Erythroblast (primary cell): ENCODE measurements around the gene MT1B.

Experiments
- GATA1 ChIP-seq: IDR thresholded peaks from 2 replicates; pipeline ENCODE4 v1.6.1; 2011; ENCODE audit warnings: low read depth, mild to moderate bottlenecking, control low read depth, low read length, moderate library complexity
- POLR2A ChIP-seq: IDR thresholded peaks from 2 replicates; pipeline ENCODE4 v1.6.1; 2011; ENCODE audit warnings: mild to moderate bottlenecking, low read length

DNA sequence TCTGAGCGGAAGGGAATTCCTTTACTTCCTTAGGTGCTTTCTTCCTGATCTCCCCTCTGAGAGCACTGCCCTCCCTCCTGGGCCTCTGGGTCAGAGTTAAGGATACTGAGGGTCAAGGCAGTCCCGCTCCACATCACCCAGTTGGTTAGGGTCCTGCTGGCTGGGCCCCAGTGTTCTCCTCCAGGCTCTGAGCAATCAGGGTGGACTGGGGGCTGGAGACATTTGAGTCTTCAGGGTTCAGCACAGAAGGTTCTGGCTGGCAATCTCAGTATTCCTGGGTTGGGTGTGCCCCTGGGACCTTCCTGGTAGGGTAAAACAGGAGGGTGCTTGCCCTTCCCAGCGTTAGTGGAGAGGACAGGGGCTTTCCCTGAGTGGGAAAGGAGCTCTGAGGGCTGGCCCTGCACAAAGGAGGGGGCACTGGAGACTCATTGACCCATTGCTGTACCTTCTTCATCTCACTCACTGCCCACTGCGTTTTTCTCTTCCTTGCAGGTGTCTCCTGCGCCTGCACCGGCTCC, 18.8 kb upstream of the MT1B start:
- no peak for TF ChIP-seq POLR2A
- no peak for TF ChIP-seq GATA1
